GM12801 (cell line): ENCODE measurements around the gene PPFIBP1.

Experiments
- TF ChIP-seq, protein P1 (sequence below): IDR thresholded peaks from one replicate; pipeline ENCODE4 v1.5.1; 2011; ENCODE audit warnings: control low read depth; ENCODE audit not compliant: insufficient read length; ENCODE audit errors: extremely low read depth

The PPFIBP1 gene

DNA sequence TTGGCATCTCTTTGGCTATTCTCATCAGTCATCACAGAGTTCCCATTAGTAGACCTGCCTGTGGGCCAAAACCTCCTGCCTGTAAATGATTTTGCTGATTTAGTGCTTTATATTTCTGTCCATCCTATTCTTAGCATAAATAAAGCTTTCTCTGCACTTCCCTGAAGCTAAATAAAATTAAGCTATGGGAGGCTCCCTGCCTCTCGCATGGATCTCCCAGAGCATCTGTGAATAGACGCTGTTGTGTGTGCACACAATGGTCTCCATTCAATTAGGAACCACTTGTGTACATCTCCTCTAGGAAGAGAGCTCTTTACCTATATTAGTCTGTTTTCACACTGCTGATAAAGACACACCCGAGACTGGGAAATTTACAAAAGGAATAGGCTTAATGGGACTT, 80.4 kb downstream of the PPFIBP1 start:
- TF ChIP-seq, protein P1, sequence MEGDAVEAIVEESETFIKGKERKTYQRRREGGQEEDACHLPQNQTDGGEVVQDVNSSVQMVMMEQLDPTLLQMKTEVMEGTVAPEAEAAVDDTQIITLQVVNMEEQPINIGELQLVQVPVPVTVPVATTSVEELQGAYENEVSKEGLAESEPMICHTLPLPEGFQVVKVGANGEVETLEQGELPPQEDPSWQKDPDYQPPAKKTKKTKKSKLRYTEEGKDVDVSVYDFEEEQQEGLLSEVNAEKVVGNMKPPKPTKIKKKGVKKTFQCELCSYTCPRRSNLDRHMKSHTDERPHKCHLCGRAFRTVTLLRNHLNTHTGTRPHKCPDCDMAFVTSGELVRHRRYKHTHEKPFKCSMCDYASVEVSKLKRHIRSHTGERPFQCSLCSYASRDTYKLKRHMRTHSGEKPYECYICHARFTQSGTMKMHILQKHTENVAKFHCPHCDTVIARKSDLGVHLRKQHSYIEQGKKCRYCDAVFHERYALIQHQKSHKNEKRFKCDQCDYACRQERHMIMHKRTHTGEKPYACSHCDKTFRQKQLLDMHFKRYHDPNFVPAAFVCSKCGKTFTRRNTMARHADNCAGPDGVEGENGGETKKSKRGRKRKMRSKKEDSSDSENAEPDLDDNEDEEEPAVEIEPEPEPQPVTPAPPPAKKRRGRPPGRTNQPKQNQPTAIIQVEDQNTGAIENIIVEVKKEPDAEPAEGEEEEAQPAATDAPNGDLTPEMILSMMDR: no peak

DNA sequence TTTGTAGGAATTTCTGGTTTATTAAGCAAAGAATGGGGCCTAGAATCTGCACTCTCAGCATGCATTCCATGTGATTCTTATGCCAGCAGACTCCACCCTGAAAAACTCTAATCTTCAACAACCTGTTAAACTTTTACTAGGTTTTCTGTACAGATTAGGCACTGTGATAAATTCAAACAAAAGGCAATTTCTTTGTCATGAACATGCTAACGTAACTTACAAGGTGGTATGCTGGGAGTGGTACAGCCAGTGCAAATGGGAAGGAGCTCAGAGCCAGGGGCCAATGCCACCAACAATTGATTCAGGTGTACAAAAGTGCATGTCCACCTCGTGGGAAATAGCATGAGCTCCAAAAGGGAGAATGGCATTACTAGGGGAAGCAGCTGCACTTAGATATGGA, 83.0 kb downstream of the PPFIBP1 start:
- TF ChIP-seq, protein P1: no peak

- TF ChIP-seq, protein P1: no peak
Measured at GRCh38 chr12:27607591-27607990, 83.6 kb downstream of the PPFIBP1 start.

DNA sequence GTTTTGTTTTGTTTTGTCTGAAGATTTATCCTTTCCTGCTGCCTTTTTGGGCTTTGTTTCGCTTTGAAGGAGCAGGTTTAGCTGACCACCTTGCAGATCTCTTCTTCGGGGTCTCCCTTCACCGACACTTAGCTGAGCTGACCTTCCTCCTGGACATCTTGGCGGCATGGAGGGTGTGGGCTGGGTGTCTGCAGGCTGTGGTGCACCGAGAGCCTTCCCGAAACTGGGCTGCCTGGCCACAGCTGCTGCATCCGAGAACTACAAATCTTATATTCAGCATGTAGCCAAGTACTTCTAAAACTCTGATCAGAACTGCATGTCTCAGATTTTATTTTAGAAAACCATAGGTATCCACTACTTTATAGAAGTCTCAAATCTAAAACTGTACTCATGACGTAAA, 84.9 kb downstream of the PPFIBP1 start:
- TF ChIP-seq, protein P1: no peak

DNA sequence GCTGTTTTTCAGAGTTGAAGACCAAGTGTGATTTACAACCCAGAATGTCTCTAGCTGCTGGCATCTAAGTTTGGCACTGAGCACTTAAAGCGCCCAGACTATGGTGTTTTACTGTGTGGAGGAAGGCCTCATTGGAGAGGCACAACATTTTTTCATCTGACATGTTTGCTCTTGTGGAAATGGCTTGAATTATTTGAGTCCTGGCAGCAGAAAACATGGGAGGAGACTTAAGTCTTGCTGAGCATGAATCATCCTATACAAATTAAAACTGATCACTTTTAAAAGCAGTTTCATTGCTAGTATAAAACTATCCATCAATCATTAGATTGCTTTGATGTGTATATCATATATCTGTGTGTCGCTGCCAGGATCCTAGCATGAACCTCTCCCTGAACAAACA, 86.4 kb downstream of the PPFIBP1 start:
- TF ChIP-seq, protein P1: no peak

- TF ChIP-seq, protein P1: no peak
Measured at GRCh38 chr12:27614386-27614785, 90.4 kb downstream of the PPFIBP1 start.

DNA sequence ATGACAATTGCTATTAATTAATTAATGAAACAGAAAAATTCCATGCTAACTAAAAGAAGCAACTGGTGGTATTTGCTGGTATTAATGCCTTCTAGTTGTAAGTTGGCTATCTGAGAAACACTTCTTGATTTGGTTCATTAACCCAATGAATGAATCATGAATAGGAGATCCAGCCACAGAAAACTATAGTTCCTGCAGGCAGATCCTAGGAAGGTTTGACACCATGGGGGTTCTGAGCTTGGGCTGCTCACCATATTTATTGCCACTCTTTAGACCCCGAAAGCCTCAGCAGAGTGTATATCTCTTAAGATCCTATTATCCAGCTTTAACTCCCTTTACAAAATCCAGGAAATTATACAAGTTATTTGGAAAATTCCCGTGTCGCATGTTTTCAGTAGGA, 90.9 kb downstream of the PPFIBP1 start:
- TF ChIP-seq, protein P1: no peak

DNA sequence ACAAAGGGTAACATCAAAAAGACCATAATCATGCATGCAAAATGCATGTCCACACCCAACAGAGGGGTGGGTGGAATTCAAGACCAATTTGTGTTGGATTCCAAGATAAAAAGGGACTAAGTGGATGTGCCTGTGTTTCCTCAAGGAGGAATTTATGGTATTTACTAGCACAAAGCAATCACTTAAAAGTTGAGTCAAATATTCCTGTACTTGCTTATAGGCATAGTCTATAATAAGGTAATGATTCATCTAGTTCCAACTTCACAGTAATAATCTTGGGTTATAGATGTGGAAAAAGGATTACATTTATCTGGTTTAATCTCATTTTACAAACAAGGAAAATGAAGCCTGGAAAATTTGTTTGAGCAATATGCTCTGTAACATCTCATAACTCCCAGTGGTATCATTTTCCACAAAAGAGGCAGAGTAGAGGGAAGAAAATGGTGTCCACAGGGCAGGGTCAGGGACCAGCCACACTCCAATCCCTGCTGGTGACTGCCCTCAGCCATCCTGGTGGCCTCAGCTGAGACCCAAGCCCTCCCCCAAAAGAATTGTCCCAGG, 91.4 kb downstream of the PPFIBP1 start:
- TF ChIP-seq, protein P1: no peak
